ENCODE measurements around the gene PEAR1.

GRCh38 chr1:156945881-156946661, 52.6 kb downstream of the PEAR1 start:
- TF ChIP-seq, protein P1, sequence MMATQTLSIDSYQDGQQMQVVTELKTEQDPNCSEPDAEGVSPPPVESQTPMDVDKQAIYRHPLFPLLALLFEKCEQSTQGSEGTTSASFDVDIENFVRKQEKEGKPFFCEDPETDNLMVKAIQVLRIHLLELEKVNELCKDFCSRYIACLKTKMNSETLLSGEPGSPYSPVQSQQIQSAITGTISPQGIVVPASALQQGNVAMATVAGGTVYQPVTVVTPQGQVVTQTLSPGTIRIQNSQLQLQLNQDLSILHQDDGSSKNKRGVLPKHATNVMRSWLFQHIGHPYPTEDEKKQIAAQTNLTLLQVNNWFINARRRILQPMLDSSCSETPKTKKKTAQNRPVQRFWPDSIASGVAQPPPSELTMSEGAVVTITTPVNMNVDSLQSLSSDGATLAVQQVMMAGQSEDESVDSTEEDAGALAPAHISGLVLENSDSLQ (IDR thresholded peaks at IDR 0.05), result no peak
- TF ChIP-seq FOXK2 (IDR thresholded peaks at IDR 0.05) (no peak), L3MBTL2 (conservative IDR thresholded peaks at IDR 0.05) (no peak), NFRKB (IDR thresholded peaks at IDR 0.05) (no peak), SP1 (IDR thresholded peaks at IDR 0.05) (no peak), ARNT (IDR thresholded peaks at IDR 0.05) (no peak), SUZ12 (IDR thresholded peaks at IDR 0.05) (no peak), FOXM1 (IDR thresholded peaks at IDR 0.05; ENCODE audit: borderline replicate concordance) (no peak), ZNF384 (IDR thresholded peaks at IDR 0.05) (no peak), LEF1 (IDR thresholded peaks at IDR 0.05; ENCODE audit: borderline replicate concordance) (no peak), BHLHE40 (IDR thresholded peaks at IDR 0.05; ENCODE audit: borderline replicate concordance) (no peak), FOXA1 (IDR thresholded peaks at IDR 0.05) (no peak)
